ENCODE measurements around the gene ZC2HC1C. TPM values are rescaled to one million over a fixed set of nuclear protein-coding genes. Genes with fewer than 3 reads are reported as not detected.

Gene ZC2HC1C
- 0.99 and 1.1 TPM in 2 replicates for total RNA-seq

GRCh38 chr14:75069121-75069810 lies at the start of gene ZC2HC1C:
Gene ZC2HC1C, plus strand, starts transcription at chr14:75069641. Its CDS starts 933 bp downstream, at chr14:75070574.

GRCh38 chr14:75050852-75051555 lies 18.4 kb upstream of the ZC2HC1C start, which contains the start of gene MLH3:
Gene MLH3, minus strand, starts transcription at chr14:75051467. Its CDS starts 1,812 bp downstream, at chr14:75049655.

GRCh38 chr14:75063491-75064204 lies 5.8 kb upstream of the ZC2HC1C start, which contains the start of gene ACYP1:
Gene ACYP1, minus strand, starts transcription at chr14:75064024. Its CDS starts 471 bp downstream, at chr14:75063553.

GRCh38 chr14:75126679-75127473 lies 57.4 kb downstream of the ZC2HC1C start, which contains the start of gene NEK9:
Gene NEK9, minus strand, starts transcription at chr14:75127048. Its CDS starts 127 bp downstream, at chr14:75126921.

Other genes with a start within 250 kb of the ZC2HC1C start
- gene PROX2, start 193.5 kb upstream of the ZC2HC1C start, total RNA-seq = not detected in 2 replicates
- gene DLST, start 187.7 kb upstream of the ZC2HC1C start, total RNA-seq = 55.4 and 62.0 TPM in 2 replicates
- gene RPS6KL1, start 146.4 kb upstream of the ZC2HC1C start, total RNA-seq = 0.99 and 1.6 TPM in 2 replicates
- gene PGF, start 114.0 kb upstream of the ZC2HC1C start, total RNA-seq = 15.2 and 33.0 TPM in 2 replicates
- 51.4 and 74.4 TPM in 2 replicates for gene EIF2B2, start 66.7 kb upstream of the ZC2HC1C start, total RNA-seq
- gene MLH3, start 18.2 kb upstream of the ZC2HC1C start, total RNA-seq = 23.7 and 29.3 TPM in 2 replicates
- gene ACYP1, start 5.6 kb upstream of the ZC2HC1C start, total RNA-seq = 7.3 and 9.8 TPM in 2 replicates
- 46.9 and 61.7 TPM in 2 replicates for gene NEK9, start 57.4 kb downstream of the ZC2HC1C start, total RNA-seq
- 227 and 255 TPM in 2 replicates for gene TMED10, start 107.0 kb downstream of the ZC2HC1C start, total RNA-seq
- gene FOS, start 209.2 kb downstream of the ZC2HC1C start, total RNA-seq = 4.5 and 14.4 TPM in 2 replicates